Aorta (tissue), 5 donors: ENCODE measurements around the gene ZNF33A. TPM values are rescaled to one million over a fixed set of nuclear protein-coding genes. Genes with fewer than 3 reads are reported as not detected.

Source experiments
- ATAC-seq: fragments of 200-7000 bp; cut with Tn5 transposase; one replicate; pipeline ENCODE4 v1.9.1; 2022; ENCODE audit warnings: moderate library complexity; ENCODE audit not compliant: low FRiP score
- DNase-seq, 2 donors: peaks; one replicate each; pipeline ENCODE4 v3.0.0-alpha.2; 2020
- H3K27ac ChIP-seq, 2 donors: one replicate each; pipeline ENCODE4 v1.5.1; 2013; ENCODE audit warnings: low read length in 2 of 2, mild to moderate bottlenecking in 2 of 2, moderate library complexity in 2 of 2, control low read depth in 1 of 2, inconsistent platforms in 1 of 2, low read depth in 1 of 2
- H3K27me3 ChIP-seq, 2 donors: one replicate each; pipeline ENCODE4 v1.6.1; 2013; ENCODE audit warnings: control low read depth in 1 of 2, low read length in 1 of 2, mild to moderate bottlenecking in 1 of 2, moderate library complexity in 1 of 2; ENCODE audit not compliant: insufficient read depth in 2 of 2, control insufficient read depth in 1 of 2
- H3K36me3 ChIP-seq, 2 donors: one replicate each; pipeline ENCODE4 v1.6.1; 2013; ENCODE audit warnings: control low read depth in 1 of 2, low read length in 1 of 2, mild to moderate bottlenecking in 1 of 2; ENCODE audit not compliant: insufficient read depth in 2 of 2, control insufficient read depth in 1 of 2
- H3K4me1 ChIP-seq, 2 donors: one replicate each; pipeline ENCODE4 v1.6.1; 2013; ENCODE audit warnings: low read length in 2 of 2, control low read depth in 1 of 2, mild to moderate bottlenecking in 1 of 2, moderate library complexity in 1 of 2; ENCODE audit not compliant: insufficient read depth in 2 of 2, control insufficient read depth in 1 of 2
- H3K4me3 ChIP-seq, 2 donors: one replicate each; pipeline ENCODE4 v1.5.1; 2013; ENCODE audit warnings: low read length in 2 of 2, control low read depth in 1 of 2, mild to moderate bottlenecking in 1 of 2
- H3K9me3 ChIP-seq: one replicate; pipeline ENCODE4 v1.6.1; 2013; ENCODE audit warnings: mild to moderate bottlenecking, low read length; ENCODE audit not compliant: control insufficient read depth
- WGBS, 2 donors: extraction: QIAGEN DNeasy Blood & Tissue Kit; methylation state at CpG; one replicate each; pipeline ENCODE4 v1.1.7; 2013; 5-methylcytosine and 5-hydroxymethylcytosine counted together
- intact Hi-C, 2 donors: fragments of 100-400 bp; cut with DNase I; formaldehyde crosslinking; loops; one replicate each; pipeline versions ENCODE4 v1.14.2 to v1.15.0; 2022
- polyA plus RNA-seq, 2 donors: library from polyadenylated mRNA; stranded (reverse); fragments of 200-250 nt; gene quantifications; one replicate each; pipeline ENCODE4 v1.2.3, GENCODE V29; 2013
- total RNA-seq, 2 donors: library from RNA; stranded (reverse); fragmentation: NEBNext Ultra II Directional; extraction: Animal tissue kit (Norgen Biotek cat#: 25700); gene quantifications; one replicate each; pipeline ENCODE4 v1.2.1, GENCODE V29; 2021
- donor health status: healthy with polysubstance abuse.
- donor health status: Bipolar disorder and iron deficiency.
- donor health status: DM: no; HTN: no; CAD: no.
- donor health status: DM: no; HTN: no; CAD: no.
- donor health status: DM: yes; HTN: yes; CAD: no.

Gene ZNF33A
- total and polyA plus RNA-seq, 4 donors, result 10.2 to 31.6 (median 19.8) TPM

- ATAC-seq, result no peak
These were observed 17.5 kb downstream of the ZNF33A start for GRCh38 chr10:38027986-38028385.

GRCh38 chr10:38032886-38033285 lies 22.4 kb downstream of the ZNF33A start:
- H3K4me1 ChIP-seq, result no peaks in the 10 kb centered on the region
- ATAC-seq (peak; percentile 54), DNase-seq (no peak)
- no peak overlapping the region for H3K27ac ChIP-seq
- 72 to 81% methylated on average over 5 of the region's 5 CpGs for WGBS, 2 donors
- no peaks in the 10 kb centered on the region for H3K9me3 ChIP-seq
- no peak overlapping the region for H3K4me3 ChIP-seq
- peaks cover 0 to 6% of the 10 kb centered on the region in 2 donors for H3K36me3 ChIP-seq
- intact Hi-C loops, result no loop called here
- H3K27me3 ChIP-seq, result no peaks in the 10 kb centered on the region

More at GRCh38 chr10:38027986-38028385, 17.5 kb downstream of the ZNF33A start:
- Histone ChIP-seq H3K27ac (no peak overlapping the region), H3K9me3 (no peaks in the 10 kb centered on the region), H3K36me3 (peaks cover 2 to 6% of the 10 kb centered on the region in 2 donors), H3K4me3 (no peak overlapping the region), H3K27me3 (no peaks in the 10 kb centered on the region), H3K4me1 (no peaks in the 10 kb centered on the region)
- intact Hi-C loops, result no loop called here
- WGBS, 2 donors, result 97 to 100% methylated on average over 1 of the region's 1 CpG
- DNase-seq, result no peak

- H3K27ac ChIP-seq, result no peak overlapping the region
- peaks cover 0 to 2% of the 10 kb centered on the region in 2 donors for H3K36me3 ChIP-seq
- no peaks in the 10 kb centered on the region for H3K4me1 ChIP-seq
- no peak for ATAC-seq
- H3K27me3 ChIP-seq, result no peaks in the 10 kb centered on the region
- H3K4me3 ChIP-seq, result no peak overlapping the region
- no peaks in the 10 kb centered on the region for H3K9me3 ChIP-seq
- intact Hi-C loops, result no loop called here
- WGBS, 2 donors, result 95% methylated on average over 7 of the region's 7 CpGs
- DNase-seq, result no peak
These were observed 27.8 kb downstream of the ZNF33A start for GRCh38 chr10:38038107-38038931.

- H3K27me3 ChIP-seq, result no peaks in the 10 kb centered on the region
- ATAC-seq (no peak), DNase-seq (no peak)
- peaks cover 0 to 2% of the 10 kb centered on the region in 2 donors for H3K36me3 ChIP-seq
- H3K27ac ChIP-seq, result no peak overlapping the region
- H3K9me3 ChIP-seq, result no peaks in the 10 kb centered on the region
- intact Hi-C loops, result no loop called here
- H3K4me3 ChIP-seq, result no peak overlapping the region
- no peaks in the 10 kb centered on the region for H3K4me1 ChIP-seq
These were observed 28.4 kb downstream of the ZNF33A start for GRCh38 chr10:38038932-38039245.

GRCh38 chr10:38043516-38043915 lies 33.0 kb downstream of the ZNF33A start:
- no peak for ATAC-seq
- H3K36me3 ChIP-seq, result peaks cover 0 to 4% of the 10 kb centered on the region in 2 donors
- 96% methylated on average over 2 of the region's 2 CpGs for WGBS, 2 donors

GRCh38 chr10:38045129-38045528 lies 34.7 kb downstream of the ZNF33A start:
- H3K4me3 ChIP-seq, result no peak overlapping the region
- H3K36me3 ChIP-seq, result peaks cover 0 to 4% of the 10 kb centered on the region in 2 donors
- 49 to 94% methylated on average over 2 of the region's 2 CpGs for WGBS, 2 donors

More at GRCh38 chr10:38043516-38043915, 33.0 kb downstream of the ZNF33A start:
- no peak for DNase-seq
- intact Hi-C loops, result no loop called here
- no peaks in the 10 kb centered on the region for H3K9me3 ChIP-seq
- no peak overlapping the region for H3K4me3 ChIP-seq
- H3K27me3 ChIP-seq, result no peaks in the 10 kb centered on the region
- no peaks in the 10 kb centered on the region for H3K4me1 ChIP-seq
- H3K27ac ChIP-seq, result no peak overlapping the region

GRCh38 chr10:38047666-38048065 lies 37.2 kb downstream of the ZNF33A start:
- intact Hi-C loops, result no loop called here
- no peak for DNase-seq
- Histone ChIP-seq H3K4me3 (no peak overlapping the region), H3K4me1 (no peaks in the 10 kb centered on the region), H3K9me3 (peaks cover 3% of the 10 kb centered on the region), H3K36me3 (peaks cover 4 to 5% of the 10 kb centered on the region in 2 donors), H3K27ac (no peak overlapping the region), H3K27me3 (no peaks in the 10 kb centered on the region)
- WGBS, 2 donors, result 50 to 63% methylated on average over 1 of the region's 1 CpG
- ATAC-seq, result no peak

More at GRCh38 chr10:38045129-38045528, 34.7 kb downstream of the ZNF33A start:
- DNase-seq, result no peak
- Histone ChIP-seq H3K9me3 (no peaks in the 10 kb centered on the region), H3K27ac (no peak overlapping the region), H3K27me3 (no peaks in the 10 kb centered on the region), H3K4me1 (no peaks in the 10 kb centered on the region)
- ATAC-seq, result no peak
- intact Hi-C loops, result no loop called here

GRCh38 chr10:38050212-38050611 lies 39.7 kb downstream of the ZNF33A start:
- Histone ChIP-seq H3K4me3 (no peak overlapping the region), H3K27me3 (no peaks in the 10 kb centered on the region), H3K27ac (no peak overlapping the region), H3K4me1 (no peaks in the 10 kb centered on the region), H3K36me3 (peaks cover 5 to 7% of the 10 kb centered on the region in 2 donors), H3K9me3 (peaks cover 3% of the 10 kb centered on the region)
- DNase-seq (no peak), ATAC-seq (no peak)
- 97 to 100% methylated on average over 1 of the region's 1 CpG for WGBS, 2 donors
- intact Hi-C loops, result no loop called here

- Histone ChIP-seq H3K36me3 (peaks cover 13 to 19% of the 10 kb centered on the region in 2 donors), H3K27me3 (no peaks in the 10 kb centered on the region)
- ATAC-seq, result peak; percentile 46
These were observed 43.9 kb downstream of the ZNF33A start for GRCh38 chr10:38054361-38054797.

More at GRCh38 chr10:38054361-38054797, 43.9 kb downstream of the ZNF33A start:
- no peaks in the 10 kb centered on the region for H3K4me1 ChIP-seq
- intact Hi-C loops, result no loop called here
- no peak overlapping the region for H3K4me3 ChIP-seq
- H3K9me3 ChIP-seq, result peaks cover 4% of the 10 kb centered on the region
- DNase-seq, result no peak
- H3K27ac ChIP-seq, result no peak overlapping the region
